Limb (tissue), 2 donors: ENCODE data around the gene MVD.

ENCODE experiments used
- DNase-seq, 2 donors: peaks; one replicate each; pipeline ENCODE4 v3.0.0-alpha.2; 2016; ENCODE audit errors: extremely low spot score in 2 of 2

Gene MVD

GRCh38 chr16:88655733-88656281, 7.1 kb downstream of the MVD start:
- DNase-seq, result no peak

- DNase-seq, result no peak
These were observed 7.7 kb downstream of the MVD start for GRCh38 chr16:88655053-88655732.

GRCh38 chr16:88654363-88655052, 8.4 kb downstream of the MVD start:
- no peak for DNase-seq

- no peak for DNase-seq
These were observed 9.1 kb downstream of the MVD start for GRCh38 chr16:88653596-88654362.

GRCh38 chr16:88653101-88653500, 9.8 kb downstream of the MVD start:
- no peak for DNase-seq

GRCh38 chr16:88652762-88653063, 10.2 kb downstream of the MVD start:
- no peak for DNase-seq

GRCh38 chr16:88651989-88652761, 10.7 kb downstream of the MVD start:
- DNase-seq, result no peak

- no peak for DNase-seq
These were observed 11.5 kb downstream of the MVD start for GRCh38 chr16:88651276-88651988.

- DNase-seq, result peak; percentile 9 to 77
These were observed 12.1 kb downstream of the MVD start, which contains the start of gene CYBA for GRCh38 chr16:88650749-88651275. TSS of gene CYBA (minus strand) at chr16:88651053. CDS start at chr16:88651013, 40 bp downstream.

- DNase-seq, result no peak
These were observed 12.8 kb downstream of the MVD start for GRCh38 chr16:88649924-88650748.

- peak in 1 of 2 donors; percentile 40 for DNase-seq
These were observed 13.5 kb downstream of the MVD start for GRCh38 chr16:88649195-88649923.

- no peak for DNase-seq
These were observed 15.5 kb downstream of the MVD start for GRCh38 chr16:88647178-88648070.

GRCh38 chr16:88646345-88647034, 16.4 kb downstream of the MVD start:
- no peak for DNase-seq

GRCh38 chr16:88645941-88646340, 16.9 kb downstream of the MVD start:
- no peak for DNase-seq

- no peak for DNase-seq
These were observed 17.4 kb downstream of the MVD start for GRCh38 chr16:88645455-88645854.

- no peak for DNase-seq
These were observed 19.3 kb downstream of the MVD start for GRCh38 chr16:88643644-88643932.

- no peak for DNase-seq
These were observed 19.8 kb downstream of the MVD start for GRCh38 chr16:88642881-88643643.
